SIG-M5 treated with dmso at 0.1 percent for 504 hours (cell line): Measurements from ENCODE around the gene ACLY.
"Not testable (repeated sequence)": the region's sequence is repeated elsewhere in the genome, so short reads cannot be mapped to it uniquely, and the experiment has no call there.

Experiments used
- DNase-seq: peaks from one replicate; lab custom pipeline; 2025; ENCODE audit not compliant: unreplicated experiment; lab: John Stamatoyannopoulos, UW

The ACLY gene

DNA sequence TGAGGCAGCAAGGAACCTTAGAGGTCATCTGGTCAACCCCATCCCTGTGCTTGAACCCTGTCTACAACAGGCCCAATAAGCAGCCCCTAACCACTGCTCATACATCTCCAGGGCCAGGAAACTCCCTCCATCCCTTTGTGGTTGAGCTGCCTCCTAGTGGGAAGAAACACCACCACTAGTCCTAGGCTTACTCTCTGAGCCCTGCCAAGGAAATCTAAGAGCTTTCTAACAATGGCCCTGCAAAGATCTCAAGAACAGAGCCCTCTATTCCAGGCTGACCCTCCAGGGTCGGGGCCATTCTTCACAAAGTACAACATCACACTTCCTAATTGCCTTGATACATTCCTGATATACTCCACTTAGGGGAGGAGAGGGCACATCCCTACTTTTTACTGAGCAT, 5.8 kb downstream of the ACLY start:
- no peak for DNase-seq

DNA sequence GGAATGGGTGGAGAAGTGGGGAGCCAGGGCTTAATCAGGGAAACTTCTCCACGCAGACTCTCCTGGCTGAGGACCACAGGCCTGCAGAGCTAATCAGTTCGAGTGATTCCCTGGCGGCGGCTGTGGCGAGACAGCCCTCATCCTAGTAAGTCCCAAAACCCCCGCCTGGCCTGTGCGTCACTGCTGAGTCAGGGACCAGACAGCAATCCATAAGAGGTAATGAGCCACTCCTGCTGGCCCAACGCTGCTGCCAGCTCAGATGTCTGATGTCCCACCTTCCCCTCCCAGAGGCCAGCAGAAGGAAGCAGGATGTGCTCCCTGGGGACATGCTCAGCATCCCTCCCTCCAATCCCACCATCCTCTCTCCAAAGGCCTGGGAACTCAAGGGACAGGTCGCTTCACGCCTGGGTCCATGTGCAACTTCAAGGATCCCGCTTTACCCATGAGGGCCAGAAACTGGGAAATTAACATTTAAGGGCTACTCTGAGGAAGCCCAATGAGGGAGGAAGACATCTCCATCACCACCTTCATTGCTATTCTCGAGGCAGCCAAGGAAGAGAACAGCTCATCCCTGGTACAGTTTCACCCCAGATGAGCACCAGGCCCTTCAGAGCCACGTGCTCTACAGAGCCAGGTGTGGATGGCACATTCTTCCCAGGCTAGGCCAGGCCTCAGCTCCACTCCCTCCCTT, 7.9 kb downstream of the ACLY start:
- DNase-seq, result no peak

DNA sequence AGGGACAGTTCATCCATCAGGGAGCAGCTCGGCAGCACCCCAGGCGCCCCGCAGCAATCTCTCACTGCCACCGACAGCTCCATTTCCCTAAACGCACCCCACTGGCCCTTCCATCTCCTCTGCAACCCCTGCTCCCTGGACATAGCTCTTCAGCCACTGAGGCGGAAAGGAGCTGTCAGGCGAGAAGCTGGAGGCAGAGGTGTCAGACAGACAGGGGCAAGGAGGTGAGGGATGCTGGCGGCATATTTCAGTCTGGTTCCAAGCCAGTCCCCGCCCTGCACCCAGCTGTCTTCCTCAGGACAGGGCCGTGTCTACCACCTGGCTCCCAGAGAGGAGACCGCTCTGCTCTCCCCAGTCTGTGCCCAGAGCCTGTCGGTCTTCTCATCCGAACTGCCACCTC, 9.7 kb downstream of the ACLY start:
- no peak for DNase-seq

DNA sequence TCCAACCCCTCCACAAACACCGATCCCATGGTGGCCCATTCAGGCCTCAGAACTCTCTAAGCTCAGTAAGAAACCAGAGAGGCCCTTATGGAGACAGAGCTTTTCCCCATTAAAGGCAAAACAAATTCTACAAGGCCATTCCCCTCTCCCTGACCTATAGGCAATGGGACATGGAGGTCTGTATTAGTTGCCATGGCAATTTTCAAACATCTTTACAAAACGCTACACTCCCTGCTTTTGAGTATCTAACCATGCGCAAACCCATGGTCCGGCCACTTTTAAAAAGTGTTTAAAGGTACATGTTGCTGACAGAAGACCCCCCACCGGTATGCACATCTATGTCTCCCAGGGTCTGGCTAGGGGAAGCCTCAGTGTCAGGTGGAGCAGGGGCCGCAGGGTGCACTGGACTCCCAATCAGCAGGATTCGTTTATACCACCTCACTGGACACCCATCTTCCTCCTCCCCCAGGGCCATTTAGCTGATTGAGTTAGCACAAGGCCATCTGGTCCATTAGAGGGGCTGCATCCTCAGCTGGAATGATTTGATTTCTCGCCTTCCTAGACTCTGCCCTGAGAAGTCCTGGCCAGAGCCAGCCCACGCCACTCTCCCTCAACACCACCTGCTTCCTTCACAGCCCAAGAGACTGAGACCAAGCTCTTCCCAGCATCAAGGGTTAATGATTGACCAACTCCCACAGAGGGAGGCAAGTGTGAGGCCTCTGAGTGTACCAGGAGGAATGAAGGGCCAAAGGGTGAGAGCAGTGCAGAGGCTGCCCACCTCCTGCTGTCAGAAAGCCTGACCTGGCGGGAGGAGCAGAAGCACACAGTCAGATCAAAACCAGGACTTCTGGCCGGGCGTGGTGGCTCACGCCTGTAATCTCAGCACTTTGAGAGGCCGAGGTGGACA, 10.9 kb downstream of the ACLY start:
- no peak for DNase-seq

DNA sequence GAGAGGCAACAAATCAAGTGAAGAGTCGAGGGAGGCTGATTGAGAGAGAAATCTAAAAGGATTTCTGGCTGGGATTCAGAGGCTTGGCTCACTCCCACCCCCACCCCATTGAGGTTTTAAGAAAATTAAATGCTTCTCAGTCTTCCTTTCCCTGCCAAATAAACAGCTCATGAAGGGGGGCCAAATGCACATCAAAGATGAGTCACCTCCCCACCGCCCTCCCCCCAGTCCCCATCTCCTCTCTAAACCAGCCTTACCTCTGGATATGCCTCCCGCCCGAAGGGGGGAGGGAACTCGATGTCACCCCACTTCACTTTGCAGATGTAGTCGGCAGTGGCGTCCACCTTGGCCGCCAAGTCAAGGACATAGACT, 11.6 kb downstream of the ACLY start:
- no peak for DNase-seq

DNA sequence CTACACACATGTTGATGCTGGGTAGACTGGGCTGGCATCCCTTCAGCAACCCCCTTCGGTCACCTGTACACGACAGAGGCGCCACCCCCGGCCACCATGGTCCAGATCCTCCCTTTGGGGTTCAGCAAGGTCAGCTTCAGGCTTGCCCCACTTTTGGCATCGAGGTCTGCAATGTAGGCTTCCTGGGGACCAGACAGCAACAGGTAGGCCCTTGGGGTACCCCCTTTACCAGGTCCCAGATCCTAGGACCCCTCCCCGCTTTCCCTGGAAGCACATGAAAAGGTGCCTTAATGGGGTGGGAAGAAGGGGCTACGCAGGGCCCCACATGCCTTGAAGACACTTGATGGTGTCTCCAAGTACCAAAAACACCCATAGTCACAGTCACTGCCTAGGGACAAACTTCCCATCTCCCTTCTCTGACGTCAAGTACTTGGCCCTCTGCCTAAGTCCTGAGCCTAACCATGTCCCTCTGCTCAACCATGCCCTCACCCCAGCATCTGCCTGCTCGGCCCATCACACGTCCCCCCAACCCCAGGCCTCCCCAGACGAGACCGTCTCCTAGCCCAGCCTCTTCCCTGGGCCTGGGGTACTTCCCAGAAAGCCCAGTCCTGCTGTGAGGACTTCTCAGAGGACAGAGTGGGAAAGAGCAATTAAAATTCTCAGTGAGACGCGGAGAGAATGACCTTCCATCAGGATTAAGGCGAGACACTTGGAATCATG, 12.1 kb downstream of the ACLY start:
- no peak for DNase-seq

DNA sequence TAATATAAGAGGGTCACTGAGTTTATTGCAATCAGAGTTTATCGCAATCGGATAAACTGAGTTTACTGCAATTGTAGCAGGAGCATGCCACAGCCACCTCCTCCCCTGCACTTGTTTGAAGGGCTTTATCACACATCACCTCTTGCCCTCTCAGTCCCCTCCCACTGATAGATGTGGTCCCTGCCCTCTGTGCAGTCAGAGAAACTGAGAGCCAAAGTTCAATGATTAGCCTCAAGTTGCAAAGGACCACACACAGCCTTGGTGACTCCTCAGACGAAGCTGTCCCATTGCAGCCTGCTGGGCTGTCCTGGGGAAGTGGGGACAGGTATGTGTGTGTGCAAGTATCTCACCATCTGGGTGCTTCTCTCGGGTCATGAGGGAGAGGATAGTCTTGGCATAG, 13.6 kb downstream of the ACLY start:
- no peak for DNase-seq

DNA sequence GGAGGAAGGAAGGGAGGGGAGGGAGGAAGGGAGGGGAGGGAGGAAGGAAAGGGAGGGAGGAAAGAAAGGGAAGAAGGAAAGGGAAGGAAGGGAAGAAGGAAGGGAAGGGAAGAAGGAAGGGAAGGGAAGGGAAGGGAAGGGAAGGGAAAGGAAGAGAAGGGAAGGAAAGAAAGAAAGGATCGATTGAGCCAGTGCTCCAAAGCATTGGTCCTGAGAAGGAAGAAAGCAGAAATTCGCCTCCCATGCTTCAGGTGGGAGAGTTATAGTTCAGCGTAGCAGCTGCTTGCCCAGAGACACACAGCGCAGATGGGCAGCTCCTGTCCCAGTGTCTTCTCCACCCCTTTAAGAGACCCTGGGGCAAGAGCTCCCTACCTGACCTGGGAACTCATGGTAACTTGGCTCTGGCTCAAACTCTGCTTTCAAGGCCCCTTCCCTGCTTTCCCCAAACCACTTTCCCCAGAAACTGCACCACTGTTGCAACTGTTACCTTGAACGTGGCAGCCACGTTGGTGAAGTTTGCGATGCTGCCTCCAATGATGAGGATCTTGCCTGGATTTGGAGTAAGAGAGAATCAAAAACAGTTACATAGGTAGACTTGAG, 14.4 kb downstream of the ACLY start:
- no peak for DNase-seq

DNA sequence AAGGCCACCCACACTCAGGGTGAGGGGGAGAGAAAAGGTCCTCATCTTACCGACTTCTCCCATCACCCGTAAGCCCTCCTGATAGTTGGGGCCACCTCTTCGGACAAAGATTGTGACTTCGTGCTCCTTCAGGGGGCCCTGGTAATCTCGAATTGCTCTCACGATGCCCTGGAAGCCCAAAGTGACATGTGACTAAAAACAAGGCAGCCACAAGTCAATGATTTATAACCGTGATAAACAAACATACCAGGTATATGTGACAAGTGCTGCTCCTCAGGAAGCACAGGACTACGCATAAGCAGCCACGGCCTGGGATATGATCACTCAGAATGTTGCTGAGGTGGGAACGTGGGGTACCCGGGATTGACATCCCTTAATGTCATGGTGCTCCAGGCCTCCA, 17.1 kb downstream of the ACLY start:
- DNase-seq, result no peak

DNA sequence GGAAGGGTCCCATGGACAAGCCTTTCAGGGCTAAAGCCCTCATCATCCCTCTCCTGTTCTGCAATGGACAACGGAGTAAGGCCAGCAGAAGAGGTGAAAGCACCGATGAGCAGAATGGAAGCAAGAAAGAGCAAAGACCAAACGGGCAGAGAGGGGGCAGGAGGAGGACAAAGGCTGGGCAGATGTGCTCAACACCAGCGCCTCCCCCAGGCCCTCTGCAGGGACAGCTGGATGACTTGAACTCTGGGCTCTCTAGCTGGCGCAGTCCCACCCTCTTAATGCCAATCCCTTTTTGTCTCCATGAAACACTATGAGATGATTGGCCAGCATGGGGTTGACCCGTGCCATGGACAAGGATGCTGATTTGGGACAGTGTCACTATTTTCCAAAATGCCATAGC, 22.0 kb downstream of the ACLY start:
- no peak for DNase-seq

DNA sequence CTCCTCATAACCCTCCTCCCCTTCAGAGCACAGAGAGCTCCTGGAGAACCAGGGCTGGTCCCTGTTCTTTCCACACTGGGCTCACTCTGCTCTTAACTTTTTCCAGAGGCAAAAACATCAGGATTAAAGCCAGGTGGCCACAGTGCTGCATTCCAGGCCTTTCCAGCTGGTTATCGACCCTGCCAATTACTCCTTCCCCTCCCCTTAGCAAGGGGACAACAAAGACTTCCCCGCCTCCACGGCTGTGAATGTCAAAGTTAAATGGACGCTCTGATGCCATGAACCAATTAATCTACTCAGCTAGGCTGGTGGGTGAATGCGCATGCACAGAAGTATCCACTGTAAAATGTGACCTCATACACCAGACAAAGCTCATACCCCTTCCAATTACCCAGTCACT, 23.1 kb downstream of the ACLY start:
- DNase-seq, result no peak

DNA sequence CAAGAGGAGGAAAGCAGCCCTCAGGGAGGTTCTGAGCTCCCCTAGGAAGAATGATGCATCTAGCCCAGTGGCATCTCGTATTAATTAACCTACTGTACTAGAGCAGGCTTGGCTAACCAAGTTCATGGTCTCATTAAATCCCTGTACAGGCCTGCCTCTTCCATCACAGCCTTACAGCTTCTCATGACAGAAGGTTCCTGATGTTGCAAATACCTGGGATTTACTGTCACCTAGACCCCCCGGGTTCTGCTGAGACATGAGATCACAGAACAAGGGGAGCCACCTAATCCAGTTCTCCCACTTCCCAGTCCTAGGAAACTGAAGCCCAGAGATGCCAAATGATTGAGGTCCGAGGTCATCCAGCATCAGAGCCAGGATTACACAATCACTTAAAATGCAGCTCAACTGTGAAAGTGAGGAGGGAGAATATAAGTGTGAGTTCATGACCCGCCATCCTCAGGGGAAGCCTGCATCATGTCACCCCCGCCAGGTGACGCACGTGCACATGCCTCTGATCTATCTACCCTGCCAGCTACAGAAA, 23.9 kb downstream of the ACLY start:
- no peak for DNase-seq

DNA sequence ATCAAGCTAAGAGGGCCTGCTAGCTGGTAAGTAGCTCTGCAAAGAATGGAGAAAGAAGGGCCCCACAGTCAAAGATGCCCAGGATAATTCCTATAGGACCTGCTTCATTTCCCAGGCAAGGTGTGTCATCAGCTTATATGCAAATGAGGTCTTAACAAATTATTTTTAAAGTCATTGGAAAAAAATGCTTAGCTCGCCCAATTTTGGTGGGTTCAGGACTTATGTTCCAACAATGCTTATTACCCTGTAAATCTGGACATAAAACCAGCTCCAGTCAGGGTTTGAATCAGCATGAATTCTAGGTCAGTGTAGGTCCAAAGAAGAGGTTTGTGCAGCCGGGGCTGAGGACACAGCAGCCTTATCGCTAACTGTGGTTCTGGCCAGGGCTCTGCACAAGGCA, 25.4 kb downstream of the ACLY start:
- DNase-seq, result no peak

DNA sequence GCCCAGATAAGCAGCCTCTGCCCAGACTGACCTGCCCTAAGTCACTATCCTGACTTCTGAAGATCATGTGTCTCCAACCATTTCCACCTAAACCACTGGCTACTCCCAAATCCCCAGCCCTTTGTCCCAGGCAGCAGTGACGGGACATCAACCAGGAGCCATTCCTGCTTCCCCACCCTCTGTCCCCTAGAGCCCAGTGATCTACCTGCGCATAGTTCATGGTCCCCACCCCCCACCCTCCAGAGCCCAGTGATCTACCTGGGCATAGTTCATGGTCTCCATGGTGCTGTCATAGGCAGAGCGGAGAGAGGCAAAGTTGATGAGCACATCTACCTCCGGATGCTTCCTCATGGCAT, 26.8 kb downstream of the ACLY start:
- DNase-seq, result no peak

DNA sequence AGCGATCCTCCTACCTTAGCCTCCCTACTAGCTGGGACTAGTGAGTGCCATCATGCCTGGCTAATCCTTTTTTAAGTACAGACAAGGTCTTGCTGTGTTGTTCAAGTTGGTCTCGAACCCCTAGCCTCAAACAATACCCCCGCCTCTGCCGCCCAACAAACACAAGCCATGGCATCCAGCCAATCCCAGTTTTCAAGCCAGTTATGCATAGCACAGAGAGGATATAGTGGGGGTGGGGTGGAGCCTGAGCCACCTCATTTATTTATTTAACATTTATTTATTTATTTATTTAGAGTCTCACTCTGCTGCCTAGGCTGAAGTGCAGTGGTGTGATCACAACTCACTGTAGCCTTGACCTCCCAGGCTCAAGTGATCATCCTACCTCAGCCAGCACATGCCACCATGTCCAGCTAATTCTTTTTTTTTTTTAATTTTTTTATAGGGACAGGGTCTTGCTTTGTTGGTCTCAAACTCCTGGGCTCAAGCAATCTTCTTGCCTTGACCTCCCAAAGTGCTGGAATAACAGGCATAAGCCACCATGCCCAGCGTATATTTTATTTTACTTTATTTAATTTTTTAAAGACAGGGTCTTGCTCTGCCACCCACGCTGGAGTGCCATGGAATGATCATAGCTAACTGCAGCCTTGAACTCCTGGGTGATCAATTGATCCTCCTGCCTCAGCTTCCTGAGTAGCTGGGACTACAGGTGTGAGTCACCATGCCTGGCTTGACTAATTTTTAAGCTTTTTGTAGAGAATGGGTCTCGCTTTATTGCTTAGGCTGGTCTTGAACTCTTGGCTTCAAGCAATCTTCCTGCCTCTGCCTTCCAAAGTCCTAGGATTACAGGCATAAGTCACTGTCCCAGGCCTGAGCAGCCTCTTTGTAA, 27.4 kb downstream of the ACLY start:
- DNase-seq, result no peak

DNA sequence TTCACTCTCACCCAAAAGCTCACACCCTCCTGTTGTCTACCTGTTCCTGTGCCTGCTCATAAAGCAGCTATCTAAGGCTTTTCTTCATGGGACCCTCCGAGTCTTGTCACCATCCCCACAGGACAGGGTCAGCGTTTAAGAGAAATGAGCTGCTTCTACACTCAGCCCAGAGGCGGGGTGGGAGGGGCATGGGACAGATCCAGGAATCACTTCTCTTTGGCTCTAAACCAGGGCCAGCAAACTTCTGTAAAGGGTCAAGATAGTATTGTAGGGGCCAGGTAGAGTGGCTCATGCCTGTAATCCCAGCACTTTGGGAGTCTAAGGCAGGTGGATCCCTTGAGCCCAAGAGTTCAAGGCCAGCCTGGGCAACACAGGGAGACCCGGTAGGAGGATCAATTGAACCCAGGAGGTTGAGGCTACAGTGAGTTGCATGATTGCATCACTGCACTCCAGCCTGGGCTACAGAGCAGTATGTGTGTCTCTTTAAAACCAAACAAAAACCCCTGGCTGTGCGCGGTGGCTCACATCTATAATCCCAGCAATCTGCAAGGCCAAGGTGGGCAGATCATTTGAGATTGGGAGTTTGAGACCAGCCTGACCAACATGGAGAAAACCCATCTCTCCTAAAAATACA, 30.3 kb downstream of the ACLY start:
- DNase-seq, result no peak

DNA sequence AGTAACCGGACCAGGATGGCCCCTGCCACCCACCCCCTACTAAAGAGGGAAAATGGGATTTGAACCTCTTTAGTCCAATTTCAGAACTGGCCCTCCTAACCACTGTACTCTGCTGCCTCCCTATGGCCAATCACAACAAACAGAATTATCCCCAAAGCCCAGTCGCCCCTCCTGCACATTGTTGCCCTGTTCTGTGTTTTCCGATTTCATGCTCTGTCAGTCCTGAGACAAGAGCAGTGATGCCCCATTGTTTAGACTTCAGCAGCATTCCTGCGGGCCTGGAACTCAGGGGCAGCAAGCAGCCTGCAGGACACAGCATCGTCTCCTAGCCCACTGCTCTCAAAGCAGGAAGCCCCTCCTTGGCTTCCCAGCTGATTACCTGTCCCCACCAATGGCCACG, 33.0 kb downstream of the ACLY start:
- no peak for DNase-seq

DNA sequence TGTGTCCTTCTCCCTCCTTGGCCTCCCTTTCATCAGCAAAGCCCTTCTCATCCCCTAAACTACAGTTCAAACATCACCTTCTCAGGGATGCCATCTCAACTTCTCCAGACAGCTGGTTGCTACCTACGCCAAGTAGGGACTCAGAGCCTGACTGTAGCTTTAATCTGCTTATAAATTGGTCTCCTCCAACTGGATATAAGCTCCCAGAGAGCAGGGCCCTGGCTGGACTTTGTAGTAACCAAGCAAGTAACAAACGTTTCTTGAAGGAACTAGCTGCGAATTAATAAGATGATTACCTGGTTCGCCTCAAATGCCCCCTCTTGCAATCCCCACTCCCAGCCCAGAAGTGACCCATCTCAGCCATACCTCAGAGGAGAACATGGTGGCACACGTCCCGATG, 36.0 kb downstream of the ACLY start:
- DNase-seq, result no peak

DNA sequence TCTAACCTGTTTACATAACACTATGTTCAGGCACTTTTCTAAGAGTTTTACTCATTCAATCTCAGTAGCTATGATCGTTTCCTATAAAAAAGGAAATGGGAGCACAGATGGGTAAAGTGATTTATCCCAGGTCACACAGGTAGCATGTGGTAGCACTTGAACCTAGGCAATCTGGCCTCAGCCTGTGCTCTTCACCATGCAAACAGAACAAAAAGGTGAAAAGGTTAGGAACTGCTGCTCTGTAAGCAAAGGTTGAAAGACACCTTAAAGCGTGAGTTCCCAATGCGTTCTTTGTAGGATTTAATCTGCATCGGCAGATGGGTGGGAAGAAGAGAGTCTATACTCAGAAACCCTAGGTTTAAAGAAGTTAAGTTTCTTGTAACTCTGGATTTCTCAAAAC, 38.6 kb downstream of the ACLY start:
- DNase-seq, result no peak

DNA sequence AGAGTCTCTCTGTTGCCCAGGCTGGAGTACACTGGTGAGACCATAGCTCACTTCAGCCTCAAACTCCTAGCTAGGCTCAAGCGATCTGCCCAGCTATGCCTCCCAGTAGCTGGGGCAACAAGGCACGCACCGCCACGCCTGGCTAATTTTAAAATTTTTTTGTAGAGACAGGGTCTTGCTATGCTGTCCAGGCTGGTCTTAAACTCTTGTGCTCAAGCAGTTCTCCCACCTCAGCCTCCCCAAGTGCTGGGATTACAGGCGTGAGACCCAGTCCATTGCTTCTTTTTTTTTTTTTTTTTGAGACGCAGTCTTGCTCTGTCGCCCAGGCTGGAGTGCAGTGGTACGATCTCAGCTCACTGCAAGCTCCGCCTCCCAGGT, 44.5 kb downstream of the ACLY start:
- DNase-seq, result not testable (repeated sequence)
